Astrocyte (in vitro differentiated cells and primary cell): Measurements from ENCODE around the gene CNFN.
"Not testable (repeated sequence)": the region's sequence is repeated elsewhere in the genome, so short reads cannot be mapped to it uniquely, and the experiment has no call there.

ENCODE experiments used
- EZH2 ChIP-seq: IDR thresholded peaks from 2 replicates; pipeline ENCODE4 v1.6.1; 2012; ENCODE audit warnings: mild to moderate bottlenecking, low read length, inconsistent platforms; ENCODE audit not compliant: insufficient read depth
- TF ChIP-seq, protein P1 (sequence below): IDR thresholded peaks from 2 replicates; pipeline ENCODE4 v1.5.1; 2011; ENCODE audit warnings: low read depth, mild to moderate bottlenecking, inconsistent platforms, low read length, moderate library complexity; ENCODE audit not compliant: insufficient read depth

GRCh38 chr19:42339922-42340321 is 50.2 kb downstream of the CNFN start:
- TF ChIP-seq, protein P1, sequence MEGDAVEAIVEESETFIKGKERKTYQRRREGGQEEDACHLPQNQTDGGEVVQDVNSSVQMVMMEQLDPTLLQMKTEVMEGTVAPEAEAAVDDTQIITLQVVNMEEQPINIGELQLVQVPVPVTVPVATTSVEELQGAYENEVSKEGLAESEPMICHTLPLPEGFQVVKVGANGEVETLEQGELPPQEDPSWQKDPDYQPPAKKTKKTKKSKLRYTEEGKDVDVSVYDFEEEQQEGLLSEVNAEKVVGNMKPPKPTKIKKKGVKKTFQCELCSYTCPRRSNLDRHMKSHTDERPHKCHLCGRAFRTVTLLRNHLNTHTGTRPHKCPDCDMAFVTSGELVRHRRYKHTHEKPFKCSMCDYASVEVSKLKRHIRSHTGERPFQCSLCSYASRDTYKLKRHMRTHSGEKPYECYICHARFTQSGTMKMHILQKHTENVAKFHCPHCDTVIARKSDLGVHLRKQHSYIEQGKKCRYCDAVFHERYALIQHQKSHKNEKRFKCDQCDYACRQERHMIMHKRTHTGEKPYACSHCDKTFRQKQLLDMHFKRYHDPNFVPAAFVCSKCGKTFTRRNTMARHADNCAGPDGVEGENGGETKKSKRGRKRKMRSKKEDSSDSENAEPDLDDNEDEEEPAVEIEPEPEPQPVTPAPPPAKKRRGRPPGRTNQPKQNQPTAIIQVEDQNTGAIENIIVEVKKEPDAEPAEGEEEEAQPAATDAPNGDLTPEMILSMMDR = not testable (repeated sequence)
- not testable (repeated sequence) for TF ChIP-seq EZH2
